ENCODE measurements around the gene VCL. TPM values are rescaled to one million over a fixed set of nuclear protein-coding genes. Genes with fewer than 3 reads are reported as not detected.
"Not testable (repeated sequence)": the region's sequence is repeated elsewhere in the genome, so short reads cannot be mapped to it uniquely, and the experiment has no call there.

Gene VCL
- total RNA-seq, 2 experiments from 2014 or later, result 13.4 to 14.4 TPM

DNA sequence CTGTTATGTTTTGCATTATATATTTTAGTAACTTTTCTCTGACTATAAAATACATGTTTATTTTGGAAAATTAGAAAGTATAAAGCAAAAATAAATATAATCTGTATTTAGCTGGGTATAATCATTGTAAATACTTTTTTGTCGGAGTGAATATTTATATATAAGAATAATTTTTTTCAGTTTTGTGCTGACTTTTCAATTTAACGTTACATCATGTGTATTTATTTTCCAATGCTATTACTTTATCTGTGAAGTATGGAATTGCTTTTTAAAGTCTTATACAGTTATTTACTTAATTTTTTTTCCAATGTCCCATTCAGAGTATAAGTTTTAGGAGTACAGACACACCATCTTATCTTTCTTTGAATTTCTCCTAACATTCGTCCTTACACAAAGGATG lies 137.5 kb downstream of the VCL start:
- Mint-ChIP-seq H3K4me3 (no peak overlapping the region), H3K36me3 (ENCODE audit: low read depth) (peaks cover 23% of the 10 kb centered on the region), H3K9me3 (no peaks in the 10 kb centered on the region), H3K27me3 (ENCODE audit: low read depth) (no peaks in the 10 kb centered on the region), H3K4me1 (ENCODE audit: low read depth) (no peaks in the 10 kb centered on the region), H3K27ac (no peak overlapping the region)
- intact Hi-C loops (cut with micrococcal nuclease), result no loop called here
- no peak for DNase-seq
- CTCF ChIA-PET, result interaction anchor here (1.0 kb wide), 1 partner anchor 255 kb away, joined by 3 read pairs; no protein-coding TSS in a partner anchor

DNA sequence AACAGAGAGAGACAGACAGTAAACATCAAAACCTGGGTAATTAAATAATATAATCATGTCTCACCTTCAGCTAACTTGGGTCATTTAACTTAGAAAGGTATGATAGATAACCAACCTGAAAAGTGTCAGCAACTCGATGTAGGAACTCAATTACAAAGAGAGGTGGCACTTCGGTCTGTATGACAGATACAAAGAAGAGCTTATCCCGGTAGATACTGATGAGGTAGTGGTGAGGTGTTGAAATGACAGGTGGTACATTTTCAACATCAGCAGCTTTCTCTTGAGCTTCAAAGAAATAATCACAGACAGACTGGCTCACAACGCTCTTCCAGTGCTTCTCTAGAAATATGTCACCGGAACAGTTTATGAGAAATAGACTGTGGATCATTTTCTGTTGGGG lies 140.1 kb downstream of the VCL start:
- H3K9me3 Mint-ChIP-seq, result no peaks in the 10 kb centered on the region
- no peak overlapping the region for H3K27ac Mint-ChIP-seq
- DNase-seq, result no peak
- H3K4me3 Mint-ChIP-seq, result no peak overlapping the region
- intact Hi-C loops (cut with micrococcal nuclease), result no loop called here
- CTCF ChIA-PET, result interaction anchor here (1.1 kb wide), 1 partner anchor 12 kb away, joined by 3 read pairs; no protein-coding TSS in a partner anchor
- no peaks in the 10 kb centered on the region for H3K27me3 Mint-ChIP-seq (ENCODE audit: low read depth)
- H3K36me3 Mint-ChIP-seq (ENCODE audit: low read depth), result peaks cover 17% of the 10 kb centered on the region
- peaks cover 4% of the 10 kb centered on the region for H3K4me1 Mint-ChIP-seq (ENCODE audit: low read depth)

DNA sequence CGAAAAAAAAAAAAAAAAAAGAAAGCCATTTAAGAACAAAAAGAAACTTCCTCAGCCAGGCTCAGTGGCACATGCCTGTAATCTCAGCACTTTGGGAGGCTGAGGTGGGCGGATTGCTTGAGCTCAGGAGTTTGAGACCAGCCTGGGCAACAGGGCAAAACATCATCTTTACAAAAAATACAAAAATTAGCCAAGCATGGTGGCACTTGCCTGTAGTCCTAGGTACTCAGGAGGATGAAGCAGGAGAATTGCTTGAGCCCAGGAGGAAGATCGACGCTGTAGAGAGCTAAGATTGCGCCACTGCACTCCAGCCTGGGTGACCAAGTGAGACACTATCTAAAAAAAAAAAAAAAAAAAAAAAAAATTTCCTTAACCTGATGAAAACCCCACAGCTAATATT lies 140.7 kb downstream of the VCL start:
- intact Hi-C loops (cut with micrococcal nuclease); H3K27me3 Mint-ChIP-seq (ENCODE audit: low read depth); H3K4me3 Mint-ChIP-seq; H3K4me1 Mint-ChIP-seq (ENCODE audit: low read depth); H3K27ac Mint-ChIP-seq; DNase-seq; H3K9me3 Mint-ChIP-seq: not testable (repeated sequence)
- peaks cover 15% of the 10 kb centered on the region for H3K36me3 Mint-ChIP-seq (ENCODE audit: low read depth)
- CTCF ChIA-PET, result interaction anchor here (0.6 to 1.1 kb wide), 5 partner anchors 12 to 485 kb away, joined by 3 to 5 read pairs (median 3); no protein-coding TSS in a partner anchor

DNA sequence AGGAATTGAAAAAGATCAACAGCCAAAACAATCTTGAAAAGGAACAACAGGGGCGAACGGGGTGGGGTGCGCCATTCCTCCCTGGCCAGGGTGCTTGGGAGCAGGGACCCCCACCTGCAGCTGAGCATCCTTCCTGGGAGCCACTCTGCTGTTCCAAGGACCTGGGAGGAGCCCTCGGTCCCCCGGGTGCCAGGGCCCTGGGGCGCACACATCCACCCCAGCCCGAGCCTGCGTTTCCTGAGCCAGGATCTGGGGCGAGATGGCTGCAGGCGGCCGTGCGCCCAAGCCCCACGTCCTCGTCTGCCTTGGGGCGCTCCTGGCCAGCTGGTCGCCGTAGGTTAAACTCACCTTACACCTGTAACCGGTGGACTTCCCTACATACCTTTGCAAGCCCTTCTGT lies 142.1 kb downstream of the VCL start:
- H3K27me3 Mint-ChIP-seq (ENCODE audit: low read depth), result no peaks in the 10 kb centered on the region
- H3K36me3 Mint-ChIP-seq (ENCODE audit: low read depth), result peaks cover 9% of the 10 kb centered on the region

DNA sequence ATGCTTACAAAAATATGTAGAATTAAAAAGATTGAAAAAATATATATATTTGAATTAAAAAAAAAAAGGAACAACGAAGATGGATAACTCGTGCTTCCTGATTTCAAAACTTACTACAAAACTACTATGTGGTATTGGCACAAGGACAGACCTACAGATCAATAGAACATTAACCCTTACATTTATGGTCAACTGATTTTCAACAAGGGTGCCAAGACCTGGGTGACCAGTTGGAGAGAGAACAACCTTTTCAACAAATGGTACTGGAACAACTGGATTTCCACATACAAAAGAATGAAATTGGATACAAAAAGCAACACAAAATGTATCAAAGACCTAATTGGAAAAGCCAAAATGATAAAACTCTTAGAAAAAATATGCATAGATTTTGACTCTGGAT lies 142.6 kb downstream of the VCL start:
- CTCF ChIA-PET, result no interaction called here
- DNase-seq, result no peak

More for the DNA sequence above, 142.1 kb downstream of the VCL start:
- Mint-ChIP-seq H3K9me3 (no peaks in the 10 kb centered on the region), H3K27ac (no peak overlapping the region), H3K4me1 (ENCODE audit: low read depth) (peaks cover 6% of the 10 kb centered on the region), H3K4me3 (no peak overlapping the region)
- intact Hi-C loops (cut with micrococcal nuclease), result no loop called here
- DNase-seq, result no peak
- CTCF ChIA-PET, result no interaction called here

DNA sequence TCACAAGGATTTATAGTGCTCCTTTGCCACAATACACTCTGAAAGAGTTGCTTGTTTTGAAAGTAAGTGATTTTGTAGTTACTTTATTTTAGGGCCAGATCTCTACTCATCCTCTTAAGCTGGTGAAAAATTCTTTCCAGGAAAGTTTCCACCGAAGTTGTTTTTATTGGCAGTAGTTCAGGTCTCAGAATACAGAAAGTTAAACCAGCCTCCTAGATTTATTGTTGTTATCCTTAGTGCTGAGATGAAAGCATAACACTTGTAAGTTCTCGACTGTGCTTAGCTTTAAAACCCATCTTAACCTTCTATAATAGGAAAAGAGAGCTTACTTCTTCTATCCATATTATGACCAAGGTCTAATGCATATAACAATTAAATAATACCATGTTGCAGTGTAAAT lies 147.2 kb downstream of the VCL start:
- CTCF ChIA-PET, result interaction anchor here (0.6 kb wide), 1 partner anchor 979 kb away, joined by 3 read pairs; no protein-coding TSS in a partner anchor
- Mint-ChIP-seq H3K4me3 (no peak overlapping the region), H3K36me3 (ENCODE audit: low read depth) (peaks cover 11% of the 10 kb centered on the region), H3K27ac (no peak overlapping the region), H3K27me3 (ENCODE audit: low read depth) (no peaks in the 10 kb centered on the region), H3K9me3 (no peaks in the 10 kb centered on the region), H3K4me1 (ENCODE audit: low read depth) (peaks cover 28% of the 10 kb centered on the region)
- intact Hi-C loops (cut with micrococcal nuclease), result no loop called here
- no peak for DNase-seq

More for the DNA sequence above, 142.6 kb downstream of the VCL start:
- Mint-ChIP-seq H3K27me3 (ENCODE audit: low read depth) (no peaks in the 10 kb centered on the region), H3K27ac (no peak overlapping the region), H3K4me1 (ENCODE audit: low read depth) (peaks cover 10% of the 10 kb centered on the region), H3K9me3 (no peaks in the 10 kb centered on the region), H3K36me3 (ENCODE audit: low read depth) (peaks cover 12% of the 10 kb centered on the region), H3K4me3 (no peak overlapping the region)
- intact Hi-C loops (cut with micrococcal nuclease), result no loop called here

DNA sequence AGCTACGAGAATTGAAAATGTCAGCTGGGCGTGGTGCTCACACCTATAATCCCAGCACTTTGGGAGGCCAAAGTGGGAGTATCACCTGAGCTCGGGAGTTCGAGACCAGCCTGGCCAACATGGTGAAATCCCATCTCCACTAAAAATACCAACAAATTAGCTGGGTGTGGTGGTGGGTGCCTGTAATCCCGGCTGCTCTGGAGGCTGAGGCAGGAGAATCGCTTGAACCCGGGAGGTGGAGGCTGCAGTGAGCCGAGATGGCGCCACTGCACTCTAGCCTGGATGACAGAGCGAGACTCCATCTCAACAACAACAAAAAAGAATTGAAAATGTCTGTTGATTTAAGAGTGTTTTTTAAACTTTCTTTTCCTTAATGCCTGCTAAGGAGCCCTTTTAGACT lies 149.1 kb downstream of the VCL start:
- H3K9me3 Mint-ChIP-seq; intact Hi-C loops (cut with micrococcal nuclease); DNase-seq; H3K27ac Mint-ChIP-seq; H3K27me3 Mint-ChIP-seq (ENCODE audit: low read depth); H3K4me3 Mint-ChIP-seq: not testable (repeated sequence)
- H3K4me1 Mint-ChIP-seq (ENCODE audit: low read depth), result peaks cover 26% of the 10 kb centered on the region
- CTCF ChIA-PET, result interaction anchor here (0.6 to 1.3 kb wide), 3 partner anchors 12 to 267 kb away, joined by 4 to 6 read pairs (median 4); no protein-coding TSS in a partner anchor
- peaks cover 11% of the 10 kb centered on the region for H3K36me3 Mint-ChIP-seq (ENCODE audit: low read depth)

DNA sequence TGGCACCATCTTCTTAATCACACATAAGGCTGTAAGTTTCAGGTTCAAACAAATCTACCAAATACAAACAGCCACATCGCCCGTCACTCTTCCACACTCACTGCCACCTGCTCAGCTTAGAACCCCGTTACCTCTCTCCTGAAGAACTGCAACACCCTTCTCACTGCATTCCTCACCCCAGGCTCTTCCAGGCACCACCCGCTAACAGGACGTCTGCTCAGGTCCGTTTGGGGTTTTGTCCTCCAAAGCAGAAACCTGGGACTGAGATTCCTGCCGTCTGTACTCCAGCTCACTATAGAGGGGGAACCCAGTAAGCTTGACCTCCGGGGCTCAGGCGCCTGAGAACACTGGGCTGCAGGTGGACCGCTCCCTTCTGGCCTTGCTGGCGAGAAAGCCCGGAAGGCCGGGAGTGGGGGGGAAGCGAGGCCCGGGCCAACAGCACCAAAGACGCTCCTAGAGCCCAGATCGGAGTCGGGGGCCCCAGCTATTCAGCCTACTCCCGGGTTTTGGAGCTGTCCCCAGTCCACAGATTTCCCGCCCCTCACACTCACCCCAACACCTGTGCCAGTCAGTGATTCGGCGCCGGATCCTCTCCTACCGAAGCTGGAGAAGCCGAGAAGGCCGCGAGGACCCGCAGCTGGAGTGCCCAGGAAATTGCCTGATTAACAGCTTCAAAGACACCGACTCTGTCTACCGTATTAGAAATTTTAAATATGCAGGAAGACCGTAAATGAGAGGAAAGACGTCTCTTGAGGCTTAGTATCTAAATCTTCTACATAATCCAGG lies 152.5 kb downstream of the VCL start, which contains the start of gene AP3M1:
AP3M1 (minus strand) TSS at position 625 of the 786 bp plus-strand sequence. CDS start 12,449 bp downstream, outside the sequence.
- no peaks in the 10 kb centered on the region for H3K27me3 Mint-ChIP-seq (ENCODE audit: low read depth)
- CTCF ChIA-PET, result interaction anchor here (0.5 to 1.3 kb wide), 4 partner anchors 26 to 643 kb away, joined by 3 to 4 read pairs (median 4); no protein-coding TSS in a partner anchor
- peaks cover 5% of the 10 kb centered on the region for H3K36me3 Mint-ChIP-seq (ENCODE audit: low read depth)
- peak within 1 kb of the TSS; percentile 33 for H3K27ac Mint-ChIP-seq
- H3K9me3 Mint-ChIP-seq, result no peaks in the 10 kb centered on the region
- intact Hi-C loops (cut with micrococcal nuclease), result loop anchor here (1.0 to 2.0 kb wide), 2 partner anchors 152 to 676 kb away; partner anchors contain the start of genes KAT6B and VCL
- peak; percentile 89 for DNase-seq
- peaks cover 39% of the 10 kb centered on the region for H3K4me1 Mint-ChIP-seq (ENCODE audit: low read depth)
- H3K4me3 Mint-ChIP-seq, result no peak within 1 kb of the TSS

DNA sequence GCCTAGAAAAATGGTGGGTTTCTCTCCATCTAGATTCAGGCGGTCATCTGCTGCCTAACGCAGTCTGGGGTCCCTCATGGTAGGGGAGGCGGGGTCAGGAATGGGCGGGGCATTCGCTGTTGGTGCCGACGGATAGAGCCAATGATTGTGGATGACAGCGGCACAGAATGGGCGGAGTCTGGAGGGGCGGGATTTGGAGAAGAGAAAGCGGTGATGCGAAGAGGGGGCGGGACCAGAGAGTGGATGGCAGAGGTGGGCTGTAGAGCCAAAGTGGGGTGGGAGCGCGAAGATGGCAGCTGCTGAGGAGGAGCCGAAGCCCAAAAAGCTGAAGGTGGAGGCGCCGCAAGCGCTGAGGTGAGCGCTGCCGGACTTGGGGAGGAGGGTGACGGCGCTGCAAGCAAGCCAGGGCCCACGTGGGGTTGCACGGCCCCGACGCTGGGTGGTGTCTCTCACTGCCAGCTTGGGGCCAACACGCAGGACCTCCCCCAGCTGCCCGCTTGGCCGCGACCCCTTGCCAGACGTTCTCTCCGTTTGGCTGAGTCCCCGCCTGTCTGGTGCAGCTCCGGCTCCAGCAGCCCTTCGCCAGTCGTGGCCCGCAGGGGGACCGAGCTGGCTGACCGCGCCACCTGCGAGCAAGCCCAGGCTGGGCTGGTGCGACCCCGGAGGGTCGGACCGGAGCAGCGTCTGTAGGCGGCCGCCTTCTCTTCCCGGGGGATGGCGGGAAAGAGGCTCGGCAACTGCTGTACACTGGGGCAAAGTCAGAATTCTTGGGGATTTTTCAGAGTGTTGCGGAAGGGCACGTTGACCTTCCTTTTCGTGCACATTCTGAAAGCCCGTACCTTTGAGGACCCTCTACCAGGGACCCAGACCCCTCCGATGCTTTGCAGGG lies 153.3 kb downstream of the VCL start, which contains the start of gene ADK:
ADK (plus strand) TSS at position 232 of the 889 bp plus-strand sequence; CDS start at position 290, 58 bp downstream.
- peak within 1 kb of the TSS; percentile 33 for H3K27ac Mint-ChIP-seq
- no peak within 1 kb of the TSS for H3K4me3 Mint-ChIP-seq
- H3K4me1 Mint-ChIP-seq (ENCODE audit: low read depth), result peaks cover 31% of the 10 kb centered on the region

DNA sequence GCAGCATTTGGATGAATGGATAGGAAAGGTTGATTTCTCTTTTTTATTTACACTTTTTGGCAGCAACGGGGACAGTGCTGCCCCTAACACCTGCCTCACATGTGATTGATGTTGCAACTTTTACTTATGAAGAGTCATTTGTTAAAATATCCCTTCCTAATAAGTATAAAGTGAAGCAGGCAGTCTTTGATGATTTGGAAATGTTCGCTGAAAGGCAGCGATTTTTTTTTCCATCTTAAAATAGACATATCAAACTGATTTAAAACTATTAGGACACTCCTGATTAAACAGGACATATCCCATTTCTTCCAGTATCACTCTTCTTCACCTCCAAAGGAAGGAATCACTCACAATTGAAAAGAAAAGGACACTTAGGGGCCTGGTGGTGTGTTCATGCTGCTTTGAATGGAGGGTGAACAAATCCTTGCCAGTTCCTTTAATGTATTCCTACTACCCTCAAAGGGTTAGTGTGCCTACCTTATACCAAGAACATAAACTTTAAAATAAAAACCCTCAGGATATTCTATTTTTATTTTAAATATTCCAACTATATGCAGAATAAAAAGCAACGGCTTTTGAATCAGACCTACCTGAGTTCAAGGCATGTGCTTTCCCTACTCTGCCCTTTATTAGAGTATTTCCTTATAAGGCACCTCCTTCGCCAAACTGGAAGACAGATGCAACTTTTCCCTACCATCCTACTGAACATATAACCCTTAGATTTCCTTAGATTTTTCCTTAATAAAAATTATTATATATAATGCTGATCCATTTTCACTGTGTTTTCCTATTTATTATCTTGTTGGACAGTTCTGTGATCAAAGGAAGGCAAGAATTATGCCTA lies 154.2 kb downstream of the VCL start:
- no peak for DNase-seq
- intact Hi-C loops (cut with micrococcal nuclease), result loop anchor here (1.0 to 2.0 kb wide), 11 partner anchors 24 to 1082 kb away; partner anchors contain the start of genes SAMD8, VCL and ZSWIM8
- H3K27ac Mint-ChIP-seq, result peak overlapping the region; percentile 33

More for the DNA sequence above, 153.3 kb downstream of the VCL start, which contains the start of gene ADK:
- CTCF ChIA-PET, result interaction anchor here (0.5 to 1.3 kb wide), 3 partner anchors 27 to 950 kb away, joined by 3 to 4 read pairs (median 4); no protein-coding TSS in a partner anchor
- intact Hi-C loops (cut with micrococcal nuclease), result loop anchor here (1.0 to 2.0 kb wide), 12 partner anchors 25 to 1083 kb away; partner anchors contain the start of genes KAT6B, SAMD8, VCL and ZSWIM8
- peak; percentile 100 for DNase-seq
- H3K9me3 Mint-ChIP-seq, result no peaks in the 10 kb centered on the region
- H3K36me3 Mint-ChIP-seq (ENCODE audit: low read depth), result peaks cover 1% of the 10 kb centered on the region
- no peaks in the 10 kb centered on the region for H3K27me3 Mint-ChIP-seq (ENCODE audit: low read depth)

DNA sequence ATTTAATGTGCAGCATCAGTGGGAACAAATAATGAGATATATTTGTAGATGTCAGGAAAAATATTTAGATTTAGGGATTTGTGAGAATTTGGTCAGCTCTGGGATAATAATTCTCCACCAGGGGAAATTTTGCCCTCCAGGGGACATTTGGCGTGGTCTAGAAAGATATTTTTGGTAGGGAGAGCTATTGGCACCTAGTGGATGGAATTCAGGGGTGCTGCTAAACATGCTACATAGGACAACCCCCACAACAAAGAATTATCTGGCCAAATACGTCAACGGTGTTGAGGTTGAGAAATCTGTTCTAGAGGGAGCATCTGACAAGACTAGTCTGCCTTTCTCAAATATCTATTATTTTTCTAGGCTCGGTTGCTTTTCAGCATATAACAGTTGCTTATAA lies 155.2 kb downstream of the VCL start:
- CTCF ChIA-PET, result no interaction called here
- Mint-ChIP-seq H3K27ac (no peak overlapping the region), H3K4me1 (ENCODE audit: low read depth) (peaks cover 24% of the 10 kb centered on the region), H3K4me3 (no peak overlapping the region), H3K27me3 (ENCODE audit: low read depth) (no peaks in the 10 kb centered on the region), H3K36me3 (ENCODE audit: low read depth) (no peaks in the 10 kb centered on the region), H3K9me3 (no peaks in the 10 kb centered on the region)
- no peak for DNase-seq
- intact Hi-C loops (cut with micrococcal nuclease), result no loop called here

More for the DNA sequence above, 154.2 kb downstream of the VCL start:
- Mint-ChIP-seq H3K9me3 (no peaks in the 10 kb centered on the region), H3K36me3 (ENCODE audit: low read depth) (no peaks in the 10 kb centered on the region), H3K4me1 (ENCODE audit: low read depth) (peaks cover 27% of the 10 kb centered on the region), H3K4me3 (no peak overlapping the region), H3K27me3 (ENCODE audit: low read depth) (no peaks in the 10 kb centered on the region)
- CTCF ChIA-PET, result interaction anchor here (0.6 kb wide), 1 partner anchor 949 kb away, joined by 3 read pairs; no protein-coding TSS in a partner anchor
